HEK293 (cell line): ENCODE results near the gene FOXC1.

ENCODE experiments used
- CTCF ChIP-seq: fragments of 450-650 bp; formaldehyde crosslinking; IDR thresholded peaks from 2 replicates; pipeline ENCODE4 v1.5.1; 2016; ENCODE audit warnings: missing biosample characterization, missing genetic modification characterization
- GLI2 ChIP-seq: fragments of 450-650 bp; formaldehyde crosslinking; IDR thresholded peaks from 2 replicates; pipeline ENCODE4; 2017; ENCODE audit warnings: missing biosample characterization, missing genetic modification characterization, low read depth, borderline replicate concordance
- GLIS2 ChIP-seq: fragments of 450-650 bp; formaldehyde crosslinking; IDR thresholded peaks from 2 replicates; pipeline ENCODE4 v1.5.1; 2016; ENCODE audit warnings: missing biosample characterization, missing genetic modification characterization
- HOXC10 ChIP-seq: sonication (generic); formaldehyde crosslinking; IDR thresholded peaks from 2 replicates; pipeline ENCODE4 v1.8.1; 2023; ENCODE audit warnings: mild to moderate bottlenecking, missing genetic modification reagents
- IKZF3 ChIP-seq: fragments of 450-650 bp; IDR thresholded peaks from 2 replicates; pipeline ENCODE4 v1.5.0; 2018; ENCODE audit warnings: missing biosample characterization, mild to moderate bottlenecking, missing genetic modification characterization, moderate library complexity
- PRDM1 ChIP-seq: fragments of 450-650 bp; formaldehyde crosslinking; IDR thresholded peaks from 2 replicates; pipeline ENCODE4; 2016; ENCODE audit warnings: missing biosample characterization, missing genetic modification characterization
- YY2 ChIP-seq: fragments of 450-650 bp; formaldehyde crosslinking; IDR thresholded peaks from 2 replicates; pipeline ENCODE4 v1.5.1; 2016; ENCODE audit warnings: missing biosample characterization, missing genetic modification characterization
- ZBTB7A ChIP-seq: fragments of 450-650 bp; formaldehyde crosslinking; IDR thresholded peaks from 2 replicates; pipeline ENCODE4 v1.5.1; 2016; ENCODE audit warnings: low read depth, missing biosample characterization, missing genetic modification characterization
- ZFP41 ChIP-seq: fragments of 450-650 bp; formaldehyde crosslinking; IDR thresholded peaks from 2 replicates; pipeline ENCODE4 v1.5.1; 2016; ENCODE audit warnings: missing biosample characterization, missing genetic modification characterization, borderline replicate concordance
- ZNF10 ChIP-seq: fragments of 450-650 bp; formaldehyde crosslinking; IDR thresholded peaks from 2 replicates; pipeline ENCODE4 v1.5.1; 2017; ENCODE audit warnings: missing biosample characterization, missing genetic modification characterization
- ZNF157 ChIP-seq: fragments of 450-650 bp; formaldehyde crosslinking; IDR thresholded peaks from 2 replicates; pipeline ENCODE4 v1.5.1; 2016; ENCODE audit warnings: missing biosample characterization, missing genetic modification characterization
- ZNF174 ChIP-seq: fragments of 450-650 bp; formaldehyde crosslinking; IDR thresholded peaks from 2 replicates; pipeline ENCODE4 v1.5.0; 2017; ENCODE audit warnings: missing biosample characterization, mild to moderate bottlenecking, missing genetic modification characterization
- ZNF175 ChIP-seq: fragments of 450-650 bp; formaldehyde crosslinking; IDR thresholded peaks from 2 replicates; pipeline ENCODE4 v1.5.1; 2016; ENCODE audit warnings: missing biosample characterization, missing genetic modification characterization
- ZNF211 ChIP-seq: fragments of 450-650 bp; formaldehyde crosslinking; IDR thresholded peaks from 2 replicates; pipeline ENCODE4 v1.5.1; 2016; ENCODE audit warnings: low read depth, missing biosample characterization, missing genetic modification characterization
- ZNF266 ChIP-seq: fragments of 450-650 bp; formaldehyde crosslinking; IDR thresholded peaks from 2 replicates; pipeline ENCODE4 v1.5.1; 2016; ENCODE audit warnings: missing biosample characterization, missing genetic modification characterization, low read depth
- ZNF341 ChIP-seq: fragments of 450-650 bp; formaldehyde crosslinking; IDR thresholded peaks from 2 replicates; pipeline ENCODE4; 2016; ENCODE audit warnings: low read depth, missing biosample characterization, missing genetic modification characterization
- ZNF394 ChIP-seq: fragments of 450-650 bp; formaldehyde crosslinking; IDR thresholded peaks from 2 replicates; pipeline ENCODE4 v1.5.1; 2016; ENCODE audit warnings: missing biosample characterization, missing genetic modification characterization, mild to moderate bottlenecking, moderate library complexity, borderline replicate concordance
- ZNF433 ChIP-seq: fragments of 450-650 bp; formaldehyde crosslinking; IDR thresholded peaks from 2 replicates; pipeline ENCODE4 v1.5.1; 2016; ENCODE audit warnings: missing biosample characterization, missing genetic modification characterization, low read depth
- ZNF514 ChIP-seq: fragments of 450-650 bp; formaldehyde crosslinking; IDR thresholded peaks from 2 replicates; pipeline ENCODE4 v1.5.1; 2016; ENCODE audit warnings: missing biosample characterization, missing genetic modification characterization
- ZNF530 ChIP-seq: fragments of 450-650 bp; formaldehyde crosslinking; IDR thresholded peaks from 2 replicates; pipeline ENCODE4 v1.5.1; 2016; ENCODE audit warnings: low read depth, missing biosample characterization, missing genetic modification characterization
- ZNF558 ChIP-seq: fragments of 450-650 bp; formaldehyde crosslinking; IDR thresholded peaks from 2 replicates; pipeline ENCODE4 v1.5.1; 2016; ENCODE audit warnings: missing biosample characterization, missing genetic modification characterization
- ZNF596 ChIP-seq: fragments of 450-650 bp; IDR thresholded peaks from 2 replicates; pipeline ENCODE4 v1.5.0; 2018; ENCODE audit warnings: missing biosample characterization, mild to moderate bottlenecking, missing genetic modification characterization, moderate library complexity
- ZNF629 ChIP-seq: fragments of 450-650 bp; formaldehyde crosslinking; IDR thresholded peaks from 2 replicates; pipeline ENCODE4 v1.5.1; 2017; ENCODE audit warnings: missing biosample characterization, missing genetic modification characterization
- ZNF645 ChIP-seq: fragments of 450-650 bp; formaldehyde crosslinking; IDR thresholded peaks from 2 replicates; pipeline ENCODE4; 2016; ENCODE audit warnings: missing biosample characterization, missing genetic modification characterization
- ZNF664 ChIP-seq: fragments of 450-650 bp; formaldehyde crosslinking; IDR thresholded peaks from 2 replicates; pipeline ENCODE4 v1.5.1; 2016; ENCODE audit warnings: missing biosample characterization, missing genetic modification characterization
- ZNF677 ChIP-seq: fragments of 450-650 bp; IDR thresholded peaks from 2 replicates; pipeline ENCODE4 v1.5.0; 2018; ENCODE audit warnings: missing biosample characterization, mild to moderate bottlenecking, missing genetic modification characterization, moderate library complexity
- ZNF701 ChIP-seq: fragments of 450-650 bp; formaldehyde crosslinking; IDR thresholded peaks from 2 replicates; pipeline ENCODE4 v1.5.1; 2016; ENCODE audit warnings: missing biosample characterization, missing genetic modification characterization
- ZNF747 ChIP-seq: fragments of 450-650 bp; formaldehyde crosslinking; IDR thresholded peaks from 2 replicates; pipeline ENCODE4 v1.5.1; 2016; ENCODE audit warnings: missing biosample characterization, missing genetic modification characterization
- ZNF768 ChIP-seq: fragments of 450-650 bp; formaldehyde crosslinking; IDR thresholded peaks from 2 replicates; pipeline ENCODE4 v1.5.1; 2018; ENCODE audit warnings: missing biosample characterization, mild to moderate bottlenecking, missing genetic modification characterization
- ZNF777 ChIP-seq: fragments of 450-650 bp; formaldehyde crosslinking; IDR thresholded peaks from 2 replicates; pipeline ENCODE4 v1.5.1; 2017; ENCODE audit warnings: missing biosample characterization, missing genetic modification characterization, borderline replicate concordance
- ZNF837 ChIP-seq: fragments of 450-650 bp; formaldehyde crosslinking; IDR thresholded peaks from 2 replicates; pipeline ENCODE4 v1.5.1; 2016; ENCODE audit warnings: missing biosample characterization, missing genetic modification characterization
- ZNF843 ChIP-seq: fragments of 450-650 bp; formaldehyde crosslinking; IDR thresholded peaks from 2 replicates; pipeline ENCODE4 v1.5.1; 2016; ENCODE audit warnings: missing biosample characterization, missing genetic modification characterization
- ZSCAN5A ChIP-seq: fragments of 450-650 bp; formaldehyde crosslinking; IDR thresholded peaks from 2 replicates; pipeline ENCODE4 v1.5.1; 2016; ENCODE audit warnings: missing biosample characterization, missing genetic modification characterization
- TF ChIP-seq, protein P1 (sequence below): fragments of 450-650 bp; formaldehyde crosslinking; IDR thresholded peaks from 2 replicates; pipeline ENCODE4 v1.5.1; 2016; ENCODE audit warnings: missing biosample characterization, missing genetic modification characterization

FOXC1 gene

DNA sequence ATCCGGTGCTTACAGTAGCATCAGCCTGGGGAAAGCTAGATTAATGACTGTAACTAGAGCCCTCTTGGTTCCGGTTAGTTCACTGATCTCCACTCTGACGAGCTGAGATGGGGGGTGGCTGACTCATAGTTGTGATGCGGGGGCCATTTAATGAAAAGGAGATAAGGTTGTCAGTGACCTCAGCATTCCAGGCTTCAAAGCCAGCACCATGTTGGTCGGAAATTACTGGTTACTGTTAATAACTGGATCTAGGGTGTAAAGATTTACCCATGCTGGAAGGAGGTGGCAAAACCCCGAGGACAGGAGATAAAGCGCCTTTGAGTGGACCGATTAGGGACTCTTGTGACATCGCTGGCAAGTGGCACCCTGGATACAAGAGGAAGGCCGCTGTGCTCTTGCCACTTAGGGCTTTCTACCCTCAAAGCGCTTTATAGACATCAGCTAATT lies 21.1 kb downstream of the FOXC1 start (continued):
- TF ChIP-seq PRDM1 (tag by site-specific recombination) (no peak), ZNF174 (no peak), ZBTB7A (no peak), ZNF558 (tag by site-specific recombination) (peak; percentile 63; the same call in 1 of the 2 replicates), ZNF175 (no peak), ZNF677 (tag by site-specific recombination) (no peak), ZSCAN5A (tag by site-specific recombination) (no peak), ZNF157 (no peak), ZNF596 (no peak), ZNF837 (tag by site-specific recombination) (no peak), ZNF394 (tag by site-specific recombination) (no peak; the same call in 1 of the 2 replicates), CTCF (no peak), GLI2 (tag by site-specific recombination) (peak; percentile 86), IKZF3 (peak; percentile 62; the same call in 1 of the 2 replicates), ZNF10 (tag by site-specific recombination) (peak; percentile 70), ZNF433 (no peak), HOXC10 (CRISPR knock-in tag) (no peak), ZNF843 (tag by site-specific recombination) (peak; percentile 96), ZFP41 (tag by site-specific recombination) (no peak), ZNF664 (0 out of 2 replicates have a peak, but pooled peaks have one; percentile 23), ZNF777 (tag by site-specific recombination) (no peak), ZNF768 (no peak), ZNF266 (tag by site-specific recombination) (no peak), GLIS2 (tag by site-specific recombination) (no peak; the same call in 1 of the 2 replicates), ZNF530 (tag by site-specific recombination) (no peak), ZNF514 (tag by site-specific recombination) (no peak), ZNF645 (tag by site-specific recombination) (no peak), ZNF211 (tag by site-specific recombination) (no peak), YY2 (tag by site-specific recombination) (no peak), ZNF341 (tag by site-specific recombination) (peak; percentile 33), ZNF701 (no peak), ZNF747 (tag by site-specific recombination) (no peak), ZNF629 (tag by site-specific recombination) (peak; percentile 98)
- TF ChIP-seq, protein P1, sequence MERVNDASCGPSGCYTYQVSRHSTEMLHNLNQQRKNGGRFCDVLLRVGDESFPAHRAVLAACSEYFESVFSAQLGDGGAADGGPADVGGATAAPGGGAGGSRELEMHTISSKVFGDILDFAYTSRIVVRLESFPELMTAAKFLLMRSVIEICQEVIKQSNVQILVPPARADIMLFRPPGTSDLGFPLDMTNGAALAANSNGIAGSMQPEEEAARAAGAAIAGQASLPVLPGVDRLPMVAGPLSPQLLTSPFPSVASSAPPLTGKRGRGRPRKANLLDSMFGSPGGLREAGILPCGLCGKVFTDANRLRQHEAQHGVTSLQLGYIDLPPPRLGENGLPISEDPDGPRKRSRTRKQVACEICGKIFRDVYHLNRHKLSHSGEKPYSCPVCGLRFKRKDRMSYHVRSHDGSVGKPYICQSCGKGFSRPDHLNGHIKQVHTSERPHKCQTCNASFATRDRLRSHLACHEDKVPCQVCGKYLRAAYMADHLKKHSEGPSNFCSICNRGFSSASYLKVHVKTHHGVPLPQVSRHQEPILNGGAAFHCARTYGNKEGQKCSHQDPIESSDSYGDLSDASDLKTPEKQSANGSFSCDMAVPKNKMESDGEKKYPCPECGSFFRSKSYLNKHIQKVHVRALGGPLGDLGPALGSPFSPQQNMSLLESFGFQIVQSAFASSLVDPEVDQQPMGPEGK (tag by site-specific recombination), result peak; percentile 99
